Neural progenitor cell (in vitro differentiated cells): ENCODE data around the gene TBC1D17.

Experiments
- EZH2 ChIP-seq: fragments of 200-600 bp; sonication (generic); IDR thresholded peaks from 2 replicates; pipeline ENCODE4 v1.6.1; 2017; ENCODE audit warnings: antibody characterized with exemption, mild to moderate bottlenecking, moderate library complexity
- TF ChIP-seq, protein P1 (sequence below): fragments of 200-600 bp; sonication (generic); IDR thresholded peaks from 2 replicates; pipeline ENCODE4 v1.5.1; 2017; ENCODE audit warnings: antibody characterized with exemption, mild to moderate bottlenecking

DNA sequence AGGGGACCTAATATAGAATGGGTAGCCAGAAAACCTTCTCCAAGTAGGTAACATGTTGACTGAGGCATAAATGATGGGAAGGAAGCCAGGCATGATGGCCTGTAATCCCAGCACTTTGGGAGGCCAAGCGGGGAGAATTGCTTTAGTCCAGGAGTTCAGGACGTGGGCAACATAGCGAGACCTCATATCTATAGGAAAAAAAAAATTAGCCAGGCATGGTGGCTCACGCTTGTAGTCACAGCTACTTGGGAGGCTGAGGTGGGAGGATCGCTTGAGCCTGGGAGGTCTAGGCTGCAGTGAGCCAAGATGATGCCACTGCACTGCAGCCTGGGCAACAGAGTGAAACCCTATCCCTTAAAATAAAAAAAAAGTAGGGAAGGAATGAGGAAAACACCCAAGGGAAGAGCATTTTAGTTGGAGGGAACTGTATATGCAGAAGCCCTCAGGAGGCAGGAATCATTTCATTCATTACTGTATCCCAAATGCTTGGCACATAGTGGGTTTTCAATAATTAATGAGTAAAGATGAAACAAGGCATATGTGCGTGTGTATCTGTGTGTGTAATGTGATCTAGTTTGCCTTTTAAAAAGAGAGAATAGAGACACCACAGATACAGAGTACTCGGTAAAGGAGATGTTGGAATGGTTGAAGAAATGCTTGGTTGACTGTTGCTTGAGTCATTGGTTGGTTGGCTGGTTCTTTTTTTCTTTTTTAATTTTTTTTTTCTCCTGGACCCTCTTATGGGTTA, 54.0 kb downstream of the TBC1D17 start:
- TF ChIP-seq, protein P1, sequence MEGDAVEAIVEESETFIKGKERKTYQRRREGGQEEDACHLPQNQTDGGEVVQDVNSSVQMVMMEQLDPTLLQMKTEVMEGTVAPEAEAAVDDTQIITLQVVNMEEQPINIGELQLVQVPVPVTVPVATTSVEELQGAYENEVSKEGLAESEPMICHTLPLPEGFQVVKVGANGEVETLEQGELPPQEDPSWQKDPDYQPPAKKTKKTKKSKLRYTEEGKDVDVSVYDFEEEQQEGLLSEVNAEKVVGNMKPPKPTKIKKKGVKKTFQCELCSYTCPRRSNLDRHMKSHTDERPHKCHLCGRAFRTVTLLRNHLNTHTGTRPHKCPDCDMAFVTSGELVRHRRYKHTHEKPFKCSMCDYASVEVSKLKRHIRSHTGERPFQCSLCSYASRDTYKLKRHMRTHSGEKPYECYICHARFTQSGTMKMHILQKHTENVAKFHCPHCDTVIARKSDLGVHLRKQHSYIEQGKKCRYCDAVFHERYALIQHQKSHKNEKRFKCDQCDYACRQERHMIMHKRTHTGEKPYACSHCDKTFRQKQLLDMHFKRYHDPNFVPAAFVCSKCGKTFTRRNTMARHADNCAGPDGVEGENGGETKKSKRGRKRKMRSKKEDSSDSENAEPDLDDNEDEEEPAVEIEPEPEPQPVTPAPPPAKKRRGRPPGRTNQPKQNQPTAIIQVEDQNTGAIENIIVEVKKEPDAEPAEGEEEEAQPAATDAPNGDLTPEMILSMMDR: no peak
- TF ChIP-seq EZH2: no peak
